H9 (cell line): ENCODE measurements around the gene MUC4. TPM values are rescaled to one million over a fixed set of nuclear protein-coding genes. Genes with fewer than 3 reads are reported as not detected.

Experiments
- DNase-seq: peaks from one replicate; pipeline ENCODE4 v3.0.0-alpha.2; 2017
- H2AFZ ChIP-seq: one replicate; pipeline ENCODE4 v1.6.1; 2013; ENCODE audit warnings: mild to moderate bottlenecking, low read length, control low read depth, moderate library complexity
- H2AK5ac ChIP-seq: 2 replicates; pipeline ENCODE4 v1.6.1; 2013; ENCODE audit warnings: low read length, control low read depth, mixed read lengths; ENCODE audit not compliant: insufficient read length
- H2BK120ac ChIP-seq: one replicate; pipeline ENCODE4 v1.6.1; 2013; ENCODE audit warnings: low read depth, mild to moderate bottlenecking, low read length, control low read depth, inconsistent platforms; ENCODE audit not compliant: poor library complexity, severe bottlenecking
- H2BK12ac ChIP-seq: 2 replicates; pipeline ENCODE4 v1.6.1; 2013; ENCODE audit warnings: low read length, control low read depth, mixed read lengths, low read depth; ENCODE audit not compliant: insufficient read length
- H2BK15ac ChIP-seq: 2 replicates; pipeline ENCODE4 v1.6.1; 2013; ENCODE audit warnings: low read depth, low read length, control low read depth
- H2BK20ac ChIP-seq: one replicate; pipeline ENCODE4 v1.6.1; 2013; ENCODE audit warnings: low read depth, mild to moderate bottlenecking, low read length, control low read depth, inconsistent platforms; ENCODE audit not compliant: poor library complexity, severe bottlenecking
- H2BK5ac ChIP-seq: 2 replicates; pipeline ENCODE4 v1.6.1; 2013; ENCODE audit warnings: low read length, control low read depth, mixed read lengths; ENCODE audit not compliant: insufficient read length
- H3K14ac ChIP-seq: 2 replicates; pipeline ENCODE4 v1.6.1; 2013; ENCODE audit warnings: low read length, control low read depth; ENCODE audit not compliant: insufficient read depth
- H3K18ac ChIP-seq: 2 replicates; pipeline ENCODE4 v1.6.1; 2013; ENCODE audit warnings: low read depth, mild to moderate bottlenecking, mixed read lengths, low read length, control low read depth; ENCODE audit not compliant: insufficient read length
- H3K23ac ChIP-seq: 2 replicates; pipeline ENCODE4 v1.6.1; 2013; ENCODE audit warnings: low read length, control low read depth, mixed read lengths, low read depth; ENCODE audit not compliant: insufficient read length
- H3K23me2 ChIP-seq: 2 replicates; pipeline ENCODE4 v1.6.1; 2013; ENCODE audit warnings: low read depth, mild to moderate bottlenecking, mixed read lengths, low read length, control low read depth; ENCODE audit not compliant: insufficient read length, poor library complexity, severe bottlenecking
- H3K27ac ChIP-seq: 2 replicates; pipeline ENCODE4 v1.5.1; 2013; ENCODE audit warnings: low read length, control low read depth, mixed read lengths, low read depth; ENCODE audit not compliant: insufficient read length
- H3K27me3 ChIP-seq: 2 replicates; pipeline ENCODE4 v1.6.1; 2013; ENCODE audit warnings: low read length, control low read depth, inconsistent platforms; ENCODE audit not compliant: insufficient read depth
- H3K4ac ChIP-seq: 2 replicates; pipeline ENCODE4 v1.6.1; 2013; ENCODE audit warnings: low read depth, mild to moderate bottlenecking, control low read depth, inconsistent platforms, low read length, moderate library complexity
- H3K4me1 ChIP-seq: 2 replicates; pipeline ENCODE4 v1.6.1; 2013; ENCODE audit warnings: low read length, control low read depth, inconsistent platforms; ENCODE audit not compliant: insufficient read depth
- H3K4me2 ChIP-seq: 2 replicates; pipeline ENCODE4 v1.6.1; 2013; ENCODE audit warnings: low read length, control low read depth, mixed read lengths; ENCODE audit not compliant: insufficient read length, insufficient read depth
- H3K56ac ChIP-seq: 2 replicates; pipeline ENCODE4 v1.6.1; 2013; ENCODE audit warnings: low read depth, mild to moderate bottlenecking, mixed read lengths, low read length, control low read depth; ENCODE audit not compliant: insufficient read length
- H3K79me1 ChIP-seq: 2 replicates; pipeline ENCODE4 v1.6.1; 2013; ENCODE audit warnings: low read depth, mild to moderate bottlenecking, moderate library complexity, low read length, control low read depth, inconsistent platforms; ENCODE audit not compliant: insufficient read depth, poor library complexity, severe bottlenecking
- H3K79me2 ChIP-seq: 2 replicates; pipeline ENCODE4 v1.6.1; 2013; ENCODE audit warnings: low read length, control low read depth, inconsistent platforms; ENCODE audit not compliant: insufficient read depth
- H3K9ac ChIP-seq: 2 replicates; pipeline ENCODE4 v1.6.1; 2013; ENCODE audit warnings: low read length, control low read depth, mixed read lengths; ENCODE audit not compliant: insufficient read length; ENCODE audit errors: extremely low read depth
- H3K9me3 ChIP-seq: one replicate; pipeline ENCODE4 v1.6.1; 2013; ENCODE audit warnings: low read depth, low read length, inconsistent platforms; ENCODE audit not compliant: control insufficient read depth
- H3T11ph ChIP-seq: one replicate; pipeline ENCODE4 v1.6.1; 2013; ENCODE audit warnings: mild to moderate bottlenecking, low read length, control low read depth, inconsistent platforms
- H4K20me1 ChIP-seq: one replicate; pipeline ENCODE4 v1.6.1; 2013; ENCODE audit not compliant: control insufficient read depth, insufficient read length, insufficient read depth
- H4K5ac ChIP-seq: 2 replicates; pipeline ENCODE4 v1.6.1; 2013; ENCODE audit warnings: low read depth, mild to moderate bottlenecking, mixed read lengths, low read length, control low read depth; ENCODE audit not compliant: insufficient read length
- H4K8ac ChIP-seq: replicated peaks from 2 replicates; pipeline ENCODE4 v1.6.1; 2013; ENCODE audit warnings: low read length, control low read depth, mixed read lengths, low read depth; ENCODE audit not compliant: insufficient read length
- H4K91ac ChIP-seq: 2 replicates; pipeline ENCODE4 v1.6.1; 2013; ENCODE audit warnings: low read depth, mild to moderate bottlenecking, moderate library complexity, mixed read lengths, low read length, control low read depth; ENCODE audit not compliant: insufficient read length
- H3K27ac Mint-ChIP-seq, 3 experiments: 2 replicates in 2 of 3; 3 replicates in 1 of 3; pipeline ENCODE4 v1.8.0; 2020 to 2021; ENCODE audit warnings: mixed read lengths in 3 of 3, mild to moderate bottlenecking in 1 of 3, moderate library complexity in 1 of 3
- H3K27me3 Mint-ChIP-seq: 2 replicates; pipeline ENCODE4 v1.8.0; 2021; ENCODE audit warnings: low read depth, mild to moderate bottlenecking, moderate library complexity, mixed read lengths
- H3K36me3 Mint-ChIP-seq, 3 experiments: 2 replicates in 2 of 3; 3 replicates in 1 of 3; pipeline ENCODE4 v1.8.0; 2020 to 2021; ENCODE audit warnings: low read depth in 3 of 3, mixed read lengths in 3 of 3; ENCODE audit not compliant: insufficient read depth in 1 of 3
- H3K4me1 Mint-ChIP-seq, 2 experiments: 2 replicates each; pipeline ENCODE4 v1.8.0; 2020; ENCODE audit warnings: mixed read lengths in 2 of 2
- H3K4me3 Mint-ChIP-seq, 2 experiments: 2 replicates in 1 of 2; 3 replicates in 1 of 2; pipeline ENCODE4 v1.8.0; 2020 to 2021; ENCODE audit warnings: mild to moderate bottlenecking in 2 of 2, mixed read lengths in 2 of 2, moderate library complexity in 1 of 2
- H3K9me3 Mint-ChIP-seq, 2 experiments: 2 replicates in 1 of 2; 3 replicates in 1 of 2; pipeline ENCODE4 v1.8.0; 2020; ENCODE audit warnings: mild to moderate bottlenecking in 2 of 2, mixed read lengths in 2 of 2, moderate library complexity in 1 of 2
- CTCF ChIP-seq: fragments of 200-600 bp; sonication (generic); conservative IDR thresholded peaks from 3 replicates; pipeline ENCODE4 v1.8.0; 2021; ENCODE audit warnings: antibody characterized with exemption, mild to moderate bottlenecking
- WGBS: extraction: QIAGEN DNeasy Blood & Tissue Kit; methylation state at CpG from one replicate; pipeline ENCODE4 v1.1.7; 2013; ENCODE audit warnings: missing lambda C conversion rate, low lambda C conversion rate, mixed read lengths; ENCODE audit not compliant: insufficient read length; ENCODE audit errors: extremely low coverage; 5-methylcytosine and 5-hydroxymethylcytosine counted together
- total RNA-seq: library from RNA; stranded (reverse); gene quantifications from 2 replicates; pipeline ENCODE4 v1.2.1, GENCODE V29; 2021

Gene MUC4
- total RNA-seq, 1 experiment from 2014 or later: 1.2 TPM

DNA sequence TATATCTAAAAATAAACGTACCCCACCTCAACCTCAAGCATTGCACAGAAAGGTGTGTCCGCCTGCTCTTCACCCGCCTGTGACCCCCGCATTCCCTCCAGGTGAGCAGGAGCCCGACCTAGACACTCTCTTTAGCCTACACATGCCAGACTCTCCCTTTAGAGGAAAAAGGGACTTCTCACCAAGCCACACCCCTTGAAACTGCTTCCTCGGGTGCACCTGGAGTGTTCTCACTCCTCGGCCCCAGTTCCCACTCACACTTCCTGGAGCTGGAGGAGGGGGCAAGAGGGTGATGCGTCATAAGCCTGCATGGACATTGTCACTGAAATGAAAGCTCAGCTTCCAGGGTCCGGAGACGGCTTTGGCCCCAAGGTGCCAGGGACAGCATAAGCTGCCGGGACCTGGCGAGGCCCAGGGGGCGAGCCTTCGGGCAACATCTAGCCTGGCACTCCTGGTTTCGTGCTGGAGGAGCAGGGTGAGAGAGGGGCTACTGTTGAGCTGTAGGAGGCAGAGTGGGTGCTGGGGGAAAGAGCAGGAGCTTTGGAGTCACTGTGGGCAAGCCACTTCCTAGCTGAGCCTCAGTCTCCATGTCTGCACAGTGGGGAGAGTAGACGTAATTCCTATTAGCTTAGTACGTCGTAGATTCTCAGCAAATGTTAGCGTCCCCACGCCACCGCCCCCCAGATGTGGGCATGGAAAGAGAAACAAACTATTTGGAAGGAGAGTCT is 9.8 kb upstream of the MUC4 start:
- H3K23ac ChIP-seq: no peak overlapping the region
- no peaks in the 10 kb centered on the region for H3K79me2 ChIP-seq
- no peak overlapping the region for H4K5ac ChIP-seq
- no peak overlapping the region for H3K4me2 ChIP-seq
- H3K27ac ChIP-seq: no peak overlapping the region
- no peaks in the 10 kb centered on the region for H3K27me3 ChIP-seq
- no peak overlapping the region for H2BK12ac ChIP-seq
- no peak overlapping the region for H3K9ac ChIP-seq
- H3K27ac Mint-ChIP-seq: no peak overlapping the region
- H4K20me1 ChIP-seq: no peaks in the 10 kb centered on the region
- no peak overlapping the region for H2BK5ac ChIP-seq
- no peak overlapping the region for H4K8ac ChIP-seq
- H3K14ac ChIP-seq: no peak overlapping the region; the same call in 1 of the 2 replicates
- no peak overlapping the region for H3K4ac ChIP-seq
- H3K9me3 ChIP-seq: no peaks in the 10 kb centered on the region
- H3K36me3 Mint-ChIP-seq: no peaks in the 10 kb centered on the region
- H2BK120ac ChIP-seq: no peak overlapping the region
- peaks cover 2% of the 10 kb centered on the region; the same call in 1 of the 2 replicates for H3K27me3 Mint-ChIP-seq
- no peaks in the 10 kb centered on the region; the same call in 1 of the 2 replicates for H3K4me1 ChIP-seq
- peaks cover 7 to 8% of the 10 kb centered on the region in 2 experiments; a peak in 3 of 4 replicates for H3K4me1 Mint-ChIP-seq
- no peak overlapping the region for H2AFZ ChIP-seq
- H4K91ac ChIP-seq: no peak overlapping the region
- no peak overlapping the region for H3T11ph ChIP-seq
- H3K9me3 Mint-ChIP-seq: no peaks in the 10 kb centered on the region; a peak in 1 of 5 replicates
- no peak overlapping the region for H2AK5ac ChIP-seq
- DNase-seq: no peak
- no peak overlapping the region for H2BK15ac ChIP-seq
- no peak for TF ChIP-seq CTCF
- no peaks in the 10 kb centered on the region for H3K79me1 ChIP-seq
- no peaks in the 10 kb centered on the region for H3K23me2 ChIP-seq
- WGBS: no CpG with 5 or more reads among the region's 21 CpGs
- no peak overlapping the region for H3K56ac ChIP-seq
- no peak overlapping the region for H3K4me3 Mint-ChIP-seq
- H3K18ac ChIP-seq: no peak overlapping the region
- no peak overlapping the region for H2BK20ac ChIP-seq
